HEK293 (cell line): Measurements from ENCODE around the gene MAP9.

Experiments used
- CTCF ChIA-PET: fragments of 350-600 bp; formaldehyde crosslinking; extraction: SDS; loops from one replicate; lab custom pipeline; 2021; ENCODE audit warnings: antibody characterized with exemption; lab: Yijun Ruan, JAX
- POLR2A ChIA-PET: fragments of 300-600 bp; formaldehyde crosslinking; extraction: SDS; loops from one replicate; lab custom pipeline; 2020; ENCODE audit warnings: antibody characterized with exemption, inconsistent platforms; lab: Yijun Ruan, JAX
- H3K27ac ChIP-seq: fragments of 200-500 bp; sonication (Bioruptor generic); 2 replicates; pipeline ENCODE4 v1.5.1; 2014; ENCODE audit warnings: low read depth, low read length, control low read depth, inconsistent platforms; ENCODE audit errors: extremely low read depth
- H3K36me3 ChIP-seq, 2 experiments: fragments of 200-500 bp in 1 of 2; sonication (Bioruptor generic) in 1 of 2; 1 replicate in 1 of 2; 2 replicates in 1 of 2; pipeline ENCODE4 v1.5.1; 2014 to 2017; ENCODE audit warnings: inconsistent platforms in 2 of 2, low read length in 2 of 2; ENCODE audit not compliant: control insufficient read depth in 2 of 2, insufficient read depth in 1 of 2
- H3K4me1 ChIP-seq: fragments of 200-500 bp; sonication (Bioruptor generic); 2 replicates; pipeline ENCODE4 v1.5.1; 2014; ENCODE audit warnings: mild to moderate bottlenecking, low read length, inconsistent platforms; ENCODE audit not compliant: control insufficient read depth, insufficient read depth
- H3K4me3 ChIP-seq: 2 replicates; pipeline ENCODE4 v1.5.1; 2011; ENCODE audit warnings: low read depth, mild to moderate bottlenecking, control low read depth, low read length, moderate library complexity
- H3K9me3 ChIP-seq: fragments of 200-500 bp; sonication (Bioruptor generic); 2 replicates; pipeline ENCODE4 v1.5.1; 2014; ENCODE audit warnings: low read depth, low read length, inconsistent platforms; ENCODE audit not compliant: control insufficient read depth, insufficient read depth
- EGR2 ChIP-seq: fragments of 450-650 bp; formaldehyde crosslinking; IDR thresholded peaks from 2 replicates; pipeline ENCODE4 v1.5.1; 2016; ENCODE audit warnings: low read depth, missing biosample characterization, missing genetic modification characterization
- GLI4 ChIP-seq: fragments of 450-650 bp; formaldehyde crosslinking; IDR thresholded peaks from 2 replicates; pipeline ENCODE4 v1.5.1; 2016; ENCODE audit warnings: missing biosample characterization, missing genetic modification characterization
- KLF17 ChIP-seq: fragments of 450-650 bp; formaldehyde crosslinking; IDR thresholded peaks from 2 replicates; pipeline ENCODE4 v1.5.1; 2016; ENCODE audit warnings: missing biosample characterization, missing genetic modification characterization
- KLF9 ChIP-seq: fragments of 450-650 bp; formaldehyde crosslinking; IDR thresholded peaks from 2 replicates; pipeline ENCODE4 v1.5.1; 2016; ENCODE audit warnings: missing biosample characterization, missing genetic modification characterization, low read depth
- TRIM28 ChIP-seq: IDR thresholded peaks from 2 replicates; pipeline ENCODE4 v1.6.1; 2011; ENCODE audit warnings: low read length, control low read depth, borderline replicate concordance
- ZBTB8A ChIP-seq: fragments of 450-650 bp; formaldehyde crosslinking; IDR thresholded peaks from 2 replicates; pipeline ENCODE4 v1.5.1; 2016; ENCODE audit warnings: missing biosample characterization, missing genetic modification characterization
- ZNF214 ChIP-seq: fragments of 450-650 bp; formaldehyde crosslinking; IDR thresholded peaks from 2 replicates; pipeline ENCODE4 v1.5.1; 2017; ENCODE audit warnings: missing biosample characterization, mild to moderate bottlenecking, missing genetic modification characterization, borderline replicate concordance
- ZNF292 ChIP-seq: fragments of 450-650 bp; formaldehyde crosslinking; IDR thresholded peaks from 2 replicates; pipeline ENCODE4 v1.5.1; 2016; ENCODE audit warnings: low read depth, missing biosample characterization, missing genetic modification characterization, borderline replicate concordance
- ZNF324 ChIP-seq: fragments of 450-650 bp; formaldehyde crosslinking; IDR thresholded peaks from 2 replicates; pipeline ENCODE4 v1.5.1; 2016; ENCODE audit warnings: missing biosample characterization, missing genetic modification characterization
- ZNF350 ChIP-seq: fragments of 450-650 bp; formaldehyde crosslinking; IDR thresholded peaks from 2 replicates; pipeline ENCODE4 v1.5.0; 2017; ENCODE audit warnings: missing biosample characterization, mild to moderate bottlenecking, missing genetic modification characterization
- TF ChIP-seq, protein P1 (sequence below): fragments of 450-650 bp; formaldehyde crosslinking; IDR thresholded peaks from 2 replicates; pipeline ENCODE4 v1.5.1; 2016; ENCODE audit warnings: missing biosample characterization, missing genetic modification characterization

Gene MAP9

GRCh38 chr4:155299103-155299502, 77.7 kb downstream of the MAP9 start:
- ChIA-PET CTCF (interaction anchor here (0.7 kb wide), 1 partner anchor 711 kb away, joined by 3 read pairs; no protein-coding TSS in a partner anchor), POLR2A (no interaction called here)
- no peak overlapping the region for H3K27ac ChIP-seq

More at GRCh38 chr4:155299103-155299502, 77.7 kb downstream of the MAP9 start:
- Histone ChIP-seq H3K36me3 (no peaks in the 10 kb centered on the region), H3K4me3 (no peak overlapping the region), H3K9me3 (no peaks in the 10 kb centered on the region), H3K4me1 (no peaks in the 10 kb centered on the region)
- TF ChIP-seq KLF9 (tag by site-specific recombination) (no peak), TRIM28 (no peak), ZNF350 (tag by site-specific recombination) (no peak), GLI4 (tag by site-specific recombination) (no peak), EGR2 (tag by site-specific recombination) (no peak), ZNF292 (tag by site-specific recombination) (no peak), ZBTB8A (tag by site-specific recombination) (no peak), ZNF214 (tag by site-specific recombination) (no peak), ZNF324 (tag by site-specific recombination) (no peak), KLF17 (tag by site-specific recombination) (no peak)
- TF ChIP-seq, protein P1, sequence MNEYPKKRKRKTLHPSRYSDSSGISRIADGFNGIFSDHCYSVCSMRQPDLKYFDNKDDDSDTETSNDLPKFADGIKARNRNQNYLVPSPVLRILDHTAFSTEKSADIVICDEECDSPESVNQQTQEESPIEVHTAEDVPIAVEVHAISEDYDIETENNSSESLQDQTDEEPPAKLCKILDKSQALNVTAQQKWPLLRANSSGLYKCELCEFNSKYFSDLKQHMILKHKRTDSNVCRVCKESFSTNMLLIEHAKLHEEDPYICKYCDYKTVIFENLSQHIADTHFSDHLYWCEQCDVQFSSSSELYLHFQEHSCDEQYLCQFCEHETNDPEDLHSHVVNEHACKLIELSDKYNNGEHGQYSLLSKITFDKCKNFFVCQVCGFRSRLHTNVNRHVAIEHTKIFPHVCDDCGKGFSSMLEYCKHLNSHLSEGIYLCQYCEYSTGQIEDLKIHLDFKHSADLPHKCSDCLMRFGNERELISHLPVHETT (tag by site-specific recombination), result no peak
